ENCODE results near the gene SARS1.
"Not testable (repeated sequence)": the region's sequence is repeated elsewhere in the genome, so short reads cannot be mapped to it uniquely, and the experiment has no call there.

Gene SARS1

GRCh38 chr1:109199710-109200109, 14.0 kb upstream of the SARS1 start:
- peaks cover 3% of the 10 kb centered on the region for H3K4me1 ChIP-seq
- no peaks in the 10 kb centered on the region for H3K27me3 ChIP-seq (ENCODE audit: low read depth)
- DNase-seq (ENCODE audit: low spot score in 2 of 2) = no peak
- H3K4me3 ChIP-seq = no peak overlapping the region
- no peaks in the 10 kb centered on the region for H3K9me3 ChIP-seq
- in situ Hi-C loops (cut with MboI; ENCODE audit: low sequenced_read_pairs) = no loop called here
- H3K36me3 ChIP-seq (replicated peaks) = no peaks in the 10 kb centered on the region

DNA sequence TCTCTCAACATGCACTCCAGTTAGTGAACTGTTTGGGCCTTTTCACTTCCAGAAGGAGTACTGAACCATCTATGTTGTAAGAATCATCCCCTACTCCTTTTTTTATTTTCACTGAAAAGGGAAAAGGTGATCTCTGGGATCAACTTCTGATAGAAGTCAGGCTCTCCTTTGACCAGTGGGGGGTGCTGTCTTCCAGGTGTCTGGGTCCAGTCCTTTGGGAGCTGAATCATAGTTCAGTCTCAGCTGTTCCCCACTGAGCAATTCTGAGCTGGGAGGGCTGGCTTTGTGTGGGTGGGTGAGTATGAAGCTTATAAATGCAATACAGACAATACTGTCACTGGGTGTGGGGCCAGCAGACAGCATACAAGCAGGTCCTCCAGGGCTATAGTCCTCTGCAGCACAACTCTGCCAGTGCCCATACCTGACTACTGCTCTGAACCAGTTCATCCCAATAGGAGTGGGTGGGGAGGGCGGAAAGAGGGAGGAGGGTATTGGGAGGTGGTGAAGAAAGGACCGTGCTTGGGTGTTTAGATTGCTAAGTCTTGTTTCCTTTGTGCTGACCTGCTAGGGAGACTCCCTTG, 12.5 kb upstream of the SARS1 start:
- Histone ChIP-seq H3K36me3 (replicated peaks) (no peaks in the 10 kb centered on the region), H3K4me3 (no peak overlapping the region), H3K9me3 (no peaks in the 10 kb centered on the region), H3K4me1 (peaks cover 3% of the 10 kb centered on the region), H3K27me3 (ENCODE audit: low read depth) (no peaks in the 10 kb centered on the region)
- in situ Hi-C loops (cut with MboI; ENCODE audit: low sequenced_read_pairs) = no loop called here
- DNase-seq (ENCODE audit: low spot score in 2 of 2) = peak; percentile 75 to 88

DNA sequence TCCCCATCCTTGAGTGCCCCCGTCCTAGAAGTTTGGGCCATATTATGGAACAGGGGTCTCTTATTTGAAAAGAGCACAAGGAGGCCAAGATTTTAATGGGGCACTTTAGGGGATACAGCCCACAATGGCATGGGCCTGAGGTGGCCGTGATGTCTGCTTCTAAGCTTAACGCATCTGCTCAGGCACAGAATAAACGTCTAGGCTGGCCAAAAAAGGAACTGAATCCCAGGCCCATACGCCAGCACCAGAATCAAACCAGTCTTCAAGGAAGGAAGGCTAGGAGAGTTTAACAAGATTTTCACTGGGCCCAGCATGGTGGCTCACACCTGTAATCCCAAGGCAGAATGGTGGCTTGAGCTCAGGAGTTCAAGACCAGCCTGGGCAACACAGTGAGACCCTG, 9.2 kb upstream of the SARS1 start:
- Histone ChIP-seq H3K36me3 (replicated peaks) (no peaks in the 10 kb centered on the region), H3K4me1 (peaks cover 3% of the 10 kb centered on the region), H3K4me3 (no peak overlapping the region), H3K9me3 (no peaks in the 10 kb centered on the region), H3K27me3 (ENCODE audit: low read depth) (no peaks in the 10 kb centered on the region)
- in situ Hi-C loops (cut with MboI; ENCODE audit: low sequenced_read_pairs) = no loop called here
- no peak for DNase-seq (ENCODE audit: low spot score in 2 of 2)

DNA sequence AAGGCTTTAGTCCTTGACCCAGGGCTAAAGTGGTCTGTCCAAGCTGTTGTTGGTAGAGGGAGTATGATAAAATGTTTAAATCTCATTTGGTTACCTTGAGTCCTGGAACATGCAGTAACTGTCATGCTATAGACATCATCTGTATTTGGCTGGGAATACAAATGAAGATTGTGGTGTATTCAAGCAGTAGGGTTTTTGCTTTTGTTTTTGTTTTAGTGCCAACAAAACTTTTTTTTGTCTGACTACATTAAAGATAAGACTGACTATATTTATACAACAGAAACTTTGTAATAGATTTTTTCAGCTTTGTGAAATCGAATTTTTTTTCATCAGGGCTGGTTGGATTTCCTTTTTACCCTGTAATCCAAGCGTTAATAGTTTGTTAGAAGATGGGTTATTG, 7.4 kb upstream of the SARS1 start:
- DNase-seq (ENCODE audit: low spot score in 2 of 2) = no peak
- H3K4me3 ChIP-seq = no peak overlapping the region
- H3K9me3 ChIP-seq = no peaks in the 10 kb centered on the region
- peaks cover 2% of the 10 kb centered on the region for H3K4me1 ChIP-seq
- H3K27me3 ChIP-seq (ENCODE audit: low read depth) = no peaks in the 10 kb centered on the region
- in situ Hi-C loops (cut with MboI; ENCODE audit: low sequenced_read_pairs) = no loop called here
- H3K36me3 ChIP-seq (replicated peaks) = no peaks in the 10 kb centered on the region

- Histone ChIP-seq H3K4me1 (no peaks in the 10 kb centered on the region), H3K9me3 (no peaks in the 10 kb centered on the region), H3K27me3 (ENCODE audit: low read depth) (no peaks in the 10 kb centered on the region), H3K4me3 (no peak overlapping the region), H3K36me3 (replicated peaks) (no peaks in the 10 kb centered on the region)
- DNase-seq (ENCODE audit: low spot score in 2 of 2) = no peak
- in situ Hi-C loops (cut with MboI; ENCODE audit: low sequenced_read_pairs) = no loop called here
Measured at GRCh38 chr1:109207467-109208103, 6.1 kb upstream of the SARS1 start.

GRCh38 chr1:109208394-109208793, 5.3 kb upstream of the SARS1 start:
- peaks cover 3% of the 10 kb centered on the region for H3K4me1 ChIP-seq
- H3K36me3 ChIP-seq (replicated peaks) = no peaks in the 10 kb centered on the region
- in situ Hi-C loops (cut with MboI; ENCODE audit: low sequenced_read_pairs) = no loop called here
- no peaks in the 10 kb centered on the region for H3K27me3 ChIP-seq (ENCODE audit: low read depth)
- DNase-seq (ENCODE audit: low spot score in 2 of 2) = no peak
- no peak overlapping the region for H3K4me3 ChIP-seq
- no peaks in the 10 kb centered on the region for H3K9me3 ChIP-seq

- Histone ChIP-seq H3K27me3 (ENCODE audit: low read depth) (no peaks in the 10 kb centered on the region), H3K4me3 (no peak overlapping the region), H3K4me1 (peaks cover 4% of the 10 kb centered on the region), H3K9me3 (no peaks in the 10 kb centered on the region), H3K36me3 (replicated peaks) (peaks cover 1% of the 10 kb centered on the region; the same call in 1 of the 2 replicates)
- DNase-seq (ENCODE audit: low spot score in 2 of 2) = no peak
- in situ Hi-C loops (cut with MboI; ENCODE audit: low sequenced_read_pairs) = no loop called here
Measured at GRCh38 chr1:109208836-109209463, 4.8 kb upstream of the SARS1 start.

DNA sequence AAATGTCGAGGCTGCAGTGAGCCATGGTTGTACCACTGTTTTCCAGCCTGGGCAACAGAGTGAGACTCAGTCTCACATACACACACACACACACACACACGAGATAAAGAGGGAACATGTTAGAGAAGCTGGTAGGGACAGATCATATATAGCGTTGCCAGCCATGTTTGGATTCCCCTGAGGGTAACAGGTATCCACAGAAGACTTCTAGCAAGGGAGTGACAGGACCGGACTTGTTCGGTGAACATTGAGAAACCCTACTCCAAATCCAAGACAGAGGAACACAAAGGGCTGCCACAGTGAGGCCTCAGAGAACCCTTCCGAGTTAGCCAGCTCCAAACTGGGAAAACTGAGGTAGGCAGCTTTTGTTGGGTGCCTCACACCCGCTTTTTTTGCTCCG, 3.7 kb upstream of the SARS1 start:
- peaks cover 4% of the 10 kb centered on the region for H3K4me1 ChIP-seq
- no peaks in the 10 kb centered on the region for H3K9me3 ChIP-seq
- no peaks in the 10 kb centered on the region for H3K27me3 ChIP-seq (ENCODE audit: low read depth)
- H3K4me3 ChIP-seq = no peak overlapping the region
- in situ Hi-C loops (cut with MboI; ENCODE audit: low sequenced_read_pairs) = no loop called here
- no peak for DNase-seq (ENCODE audit: low spot score in 2 of 2)
- H3K36me3 ChIP-seq (replicated peaks) = peaks cover 8% of the 10 kb centered on the region; the same call in 1 of the 2 replicates

- Histone ChIP-seq H3K4me1 (peaks cover 16% of the 10 kb centered on the region), H3K36me3 (replicated peaks) (peaks cover 30% of the 10 kb centered on the region), H3K27me3 (ENCODE audit: low read depth) (no peaks in the 10 kb centered on the region), H3K4me3 (peak overlapping the region; percentile 92), H3K9me3 (no peaks in the 10 kb centered on the region)
- no peak for DNase-seq (ENCODE audit: low spot score in 2 of 2)
- in situ Hi-C loops (cut with MboI; ENCODE audit: low sequenced_read_pairs) = no loop called here
Measured at GRCh38 chr1:109213345-109213823, 334 bp upstream of the SARS1 start.

GRCh38 chr1:109214695-109215623, 1.2 kb downstream of the SARS1 start:
- H3K9me3 ChIP-seq = no peaks in the 10 kb centered on the region
- in situ Hi-C loops (cut with MboI; ENCODE audit: low sequenced_read_pairs) = no loop called here
- DNase-seq (ENCODE audit: low spot score in 2 of 2) = peak; percentile 80 to 86
- H3K4me3 ChIP-seq = peak overlapping the region; percentile 92
- H3K4me1 ChIP-seq = peaks cover 18% of the 10 kb centered on the region
- peaks cover 34% of the 10 kb centered on the region for H3K36me3 ChIP-seq (replicated peaks)
- no peaks in the 10 kb centered on the region for H3K27me3 ChIP-seq (ENCODE audit: low read depth)

- H3K36me3 ChIP-seq (replicated peaks) = peaks cover 43% of the 10 kb centered on the region
- no peak overlapping the region for H3K4me3 ChIP-seq
- no peaks in the 10 kb centered on the region for H3K9me3 ChIP-seq
- no peaks in the 10 kb centered on the region for H3K27me3 ChIP-seq (ENCODE audit: low read depth)
- in situ Hi-C loops (cut with MboI; ENCODE audit: low sequenced_read_pairs) = no loop called here
- DNase-seq (ENCODE audit: low spot score in 2 of 2) = no peak
- peaks cover 21% of the 10 kb centered on the region for H3K4me1 ChIP-seq
Measured at GRCh38 chr1:109216662-109217061, 2.9 kb downstream of the SARS1 start.

DNA sequence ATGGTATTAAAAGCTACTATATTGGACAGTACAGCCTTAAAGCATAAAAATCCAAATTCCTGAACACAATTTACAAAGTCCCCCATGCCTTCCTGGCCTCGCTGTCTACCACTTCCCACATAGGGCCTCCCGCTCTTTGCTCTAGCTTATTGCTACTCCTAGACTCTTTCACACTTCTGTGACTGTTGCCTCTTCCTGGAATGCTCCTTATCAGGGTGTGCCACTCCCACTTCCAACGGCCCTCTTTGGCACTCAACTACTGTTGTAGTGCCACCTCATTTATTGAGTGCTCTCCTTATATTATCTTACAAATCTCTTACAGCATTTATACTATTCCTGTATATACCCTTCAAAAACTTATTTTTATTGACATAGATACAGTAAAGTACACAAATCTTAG, 4.8 kb downstream of the SARS1 start:
- in situ Hi-C loops (cut with MboI; ENCODE audit: low sequenced_read_pairs) = no loop called here
- Histone ChIP-seq H3K4me3 (no peak overlapping the region), H3K36me3 (replicated peaks) (peaks cover 49% of the 10 kb centered on the region), H3K4me1 (peaks cover 17% of the 10 kb centered on the region), H3K27me3 (ENCODE audit: low read depth) (no peaks in the 10 kb centered on the region), H3K9me3 (no peaks in the 10 kb centered on the region; the same call in 1 of the 2 replicates)
- DNase-seq (ENCODE audit: low spot score in 2 of 2) = no peak

GRCh38 chr1:109221201-109221600, 7.5 kb downstream of the SARS1 start:
- H3K27me3 ChIP-seq (ENCODE audit: low read depth); DNase-seq (ENCODE audit: low spot score in 2 of 2); H3K9me3 ChIP-seq; H3K4me3 ChIP-seq; in situ Hi-C loops (cut with MboI; ENCODE audit: low sequenced_read_pairs): not testable (repeated sequence)
- Histone ChIP-seq H3K36me3 (replicated peaks) (peaks cover 37% of the 10 kb centered on the region), H3K4me1 (peaks cover 28% of the 10 kb centered on the region)
